Activated CD8-positive, alpha-beta memory T cell treated with anti-CD3 and anti-CD28 coated beads, Interleukin-2, amount 50 U/mL, for 24 hours (primary cell): ENCODE results near the gene CUL1.
"Not testable (repeated sequence)": the region's sequence is repeated elsewhere in the genome, so short reads cannot be mapped to it uniquely, and the experiment has no call there.

Experiments
- DNase-seq: peaks from one replicate; pipeline ENCODE4 v3.0.0-alpha.2; 2020; ENCODE audit errors: extremely low read depth

The CUL1 gene

GRCh38 chr7:148697256-148698006 is 1.3 kb upstream of the CUL1 start:
- no peak for DNase-seq

- no peak for DNase-seq
Measured at GRCh38 chr7:148698007-148698396, 701 bp upstream of the CUL1 start.

- no peak for DNase-seq
Measured at GRCh38 chr7:148699024-148699781, 500 bp downstream of the CUL1 start.

- no peak for DNase-seq
Measured at GRCh38 chr7:148699782-148700629, 1.3 kb downstream of the CUL1 start.

- no peak for DNase-seq
Measured at GRCh38 chr7:148700661-148701064, 2.0 kb downstream of the CUL1 start.

- no peak for DNase-seq
Measured at GRCh38 chr7:148701414-148701813, 2.7 kb downstream of the CUL1 start.

GRCh38 chr7:148702876-148703670 is 4.4 kb downstream of the CUL1 start:
- no peak for DNase-seq

- not testable (repeated sequence) for DNase-seq
Measured at GRCh38 chr7:148703671-148703962, 4.9 kb downstream of the CUL1 start.

GRCh38 chr7:148704189-148704588 is 5.5 kb downstream of the CUL1 start:
- no peak for DNase-seq

- no peak for DNase-seq
Measured at GRCh38 chr7:148704970-148705369, 6.3 kb downstream of the CUL1 start.

GRCh38 chr7:148706368-148706767 is 7.7 kb downstream of the CUL1 start:
- DNase-seq = no peak

- no peak for DNase-seq
Measured at GRCh38 chr7:148708026-148708885, 9.6 kb downstream of the CUL1 start.

- DNase-seq = no peak
Measured at GRCh38 chr7:148709014-148709413, 10.3 kb downstream of the CUL1 start.

GRCh38 chr7:148710426-148710825 is 11.7 kb downstream of the CUL1 start:
- not testable (repeated sequence) for DNase-seq

GRCh38 chr7:148711191-148712102 is 12.7 kb downstream of the CUL1 start:
- DNase-seq = no peak

- DNase-seq = no peak
Measured at GRCh38 chr7:148712678-148713329, 14.1 kb downstream of the CUL1 start.

- no peak for DNase-seq
Measured at GRCh38 chr7:148714498-148714897, 15.8 kb downstream of the CUL1 start.

- DNase-seq = no peak
Measured at GRCh38 chr7:148715027-148715426, 16.3 kb downstream of the CUL1 start.

- DNase-seq = no peak
Measured at GRCh38 chr7:148717266-148717793, 18.6 kb downstream of the CUL1 start.
